GM19468 (cell line): ENCODE results near the gene GOLGA8R.
"Not testable (repeated sequence)": the region's sequence is repeated elsewhere in the genome, so short reads cannot be mapped to it uniquely, and the experiment has no call there.

Experiments
- ATAC-seq: cut with Tn5 transposase; IDR thresholded peaks from one replicate; pipeline ENCODE4 v1.9.1; 2021; ENCODE audit warnings: mild to moderate bottlenecking, moderate library complexity, moderate number of reproducible peaks; ENCODE audit not compliant: unreplicated experiment; ENCODE audit errors: extremely low read depth

GOLGA8R gene

GRCh38 chr15:30360990-30361389, 53.1 kb downstream of the GOLGA8R start:
- not testable (repeated sequence) for ATAC-seq

GRCh38 chr15:30355043-30355442, 59.0 kb downstream of the GOLGA8R start:
- not testable (repeated sequence) for ATAC-seq
